Limb (tissue), 2 donors: ENCODE data around the gene RAD54L2.
"Not testable (repeated sequence)": the region's sequence is repeated elsewhere in the genome, so short reads cannot be mapped to it uniquely, and the experiment has no call there.

Experiments used
- DNase-seq, 2 donors: peaks; one replicate each; pipeline ENCODE4 v3.0.0-alpha.2; 2016; ENCODE audit errors: extremely low spot score in 2 of 2

The RAD54L2 gene

DNA sequence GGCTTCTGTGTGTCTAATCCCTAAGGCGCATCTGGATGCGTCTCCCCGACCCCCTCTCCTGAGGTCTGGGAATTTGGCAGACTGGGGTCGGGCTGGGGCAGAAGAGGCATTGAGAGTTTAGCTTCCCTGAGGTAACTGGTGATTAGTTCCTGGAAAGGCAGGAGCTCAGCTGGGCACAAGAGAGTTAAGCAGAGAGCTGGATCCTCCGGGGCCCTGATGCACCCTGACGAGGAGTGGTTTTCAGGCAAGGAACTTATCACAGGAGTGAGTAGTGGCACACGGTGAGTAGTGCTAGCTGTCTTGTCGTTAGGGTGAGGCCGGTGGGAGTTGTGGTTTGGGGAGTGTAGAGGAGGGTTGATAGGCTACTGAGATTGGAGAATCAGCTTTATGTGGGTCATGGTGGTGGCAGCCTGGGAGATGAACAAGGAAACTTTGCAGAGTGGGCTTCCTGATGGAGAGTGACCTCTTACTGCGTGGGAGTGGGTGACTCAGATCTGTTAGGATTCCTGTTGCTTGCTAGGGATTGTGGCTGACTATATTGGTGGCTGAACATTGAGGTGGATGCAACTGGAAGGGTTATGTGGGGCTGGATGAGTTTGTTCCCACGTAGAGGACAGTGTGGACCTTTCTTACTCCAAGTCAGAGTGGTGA, 897 bp downstream of the RAD54L2 start:
- no peak for DNase-seq

DNA sequence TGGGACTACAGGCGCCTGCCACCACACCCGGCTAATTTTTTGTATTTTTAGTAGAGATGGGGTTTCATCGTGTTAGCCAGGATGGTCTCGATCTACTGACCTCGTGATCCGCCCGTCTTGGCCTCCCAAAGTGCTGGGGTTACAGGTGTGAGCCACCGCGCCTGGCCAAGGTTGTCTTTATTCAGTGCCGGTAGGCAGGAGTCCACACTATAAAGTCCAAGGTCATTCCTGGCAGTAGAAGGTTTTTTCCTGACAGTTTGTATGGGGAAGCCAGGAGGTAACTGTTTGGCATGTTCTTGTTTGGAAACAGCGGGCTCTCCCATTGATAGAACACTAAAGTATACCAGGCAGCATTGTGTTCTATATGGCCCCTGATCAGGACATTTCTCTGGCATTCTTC, 4.1 kb downstream of the RAD54L2 start:
- DNase-seq = not testable (repeated sequence)

DNA sequence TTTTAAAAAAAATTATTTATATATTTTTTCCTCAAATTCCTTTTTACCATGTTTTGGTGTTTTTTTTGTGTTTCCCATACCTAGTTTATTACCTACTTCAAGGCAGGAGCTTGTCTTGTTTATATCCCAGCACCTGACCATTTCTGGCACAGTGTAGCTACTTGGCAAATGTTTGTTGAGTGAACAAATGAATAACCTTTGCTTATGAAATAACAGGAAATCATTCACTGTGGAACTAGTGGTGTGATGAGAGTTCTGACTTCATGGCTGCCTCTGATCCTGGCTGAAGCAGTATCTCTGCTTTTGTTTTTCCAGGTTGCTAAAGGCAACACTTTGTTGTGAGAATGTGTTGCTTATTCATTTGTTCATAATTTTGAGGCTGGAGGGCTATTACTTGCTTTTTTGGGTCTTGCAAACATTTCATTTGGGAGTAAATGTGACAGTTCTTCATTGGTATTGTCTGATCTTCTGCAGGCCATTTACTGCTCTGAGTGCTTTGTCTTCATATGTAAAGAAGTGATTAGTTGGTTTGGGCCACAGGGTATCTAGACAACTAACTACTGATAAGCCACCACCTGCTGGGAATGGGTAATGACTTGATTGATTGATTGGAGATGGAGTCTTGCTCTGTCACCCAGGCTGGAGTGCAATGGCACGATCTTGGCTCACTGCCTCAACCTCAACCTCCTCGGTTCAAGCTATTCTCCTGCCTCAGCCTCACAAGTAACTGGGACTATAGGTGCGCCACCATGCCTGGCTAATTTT, 5.7 kb downstream of the RAD54L2 start:
- DNase-seq = no peak

DNA sequence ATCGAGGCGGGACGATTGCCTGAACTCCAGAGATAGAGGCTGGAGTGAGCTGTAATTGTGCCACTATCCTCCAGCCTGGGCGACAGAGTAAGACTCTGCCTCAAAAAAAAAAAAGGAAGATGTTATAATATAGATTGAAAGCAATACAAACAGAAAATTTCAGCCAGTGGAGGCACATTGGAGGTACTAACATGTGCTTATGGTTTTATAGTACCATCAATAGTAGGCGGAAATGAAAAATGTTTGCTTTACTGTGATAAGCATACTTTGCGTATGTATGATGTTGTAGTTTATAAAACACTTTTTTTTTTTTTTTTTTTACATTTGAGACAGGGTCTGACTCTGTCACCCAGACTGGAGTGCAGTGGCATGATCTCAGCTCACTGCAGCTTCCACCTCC, 8.8 kb downstream of the RAD54L2 start:
- no peak for DNase-seq

DNA sequence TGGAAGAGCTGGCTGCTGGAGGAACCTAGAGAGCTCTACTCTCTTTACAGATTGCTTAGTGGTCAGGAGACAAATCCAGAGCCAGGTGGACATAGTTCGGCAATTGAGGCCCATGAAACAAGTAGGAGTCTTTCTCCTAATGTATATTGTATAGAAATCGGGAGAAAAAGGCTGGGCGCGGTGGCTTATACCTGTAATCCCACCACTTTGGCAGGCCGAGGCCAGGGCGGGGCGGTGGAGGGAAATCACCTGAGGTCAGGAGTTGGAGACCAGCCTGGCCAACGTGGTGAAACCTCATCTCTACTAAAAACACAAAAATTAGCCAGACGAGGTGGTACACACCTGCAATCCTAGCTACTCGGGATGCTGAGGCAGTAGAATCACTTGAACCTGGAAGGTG, 10.8 kb downstream of the RAD54L2 start:
- DNase-seq = no peak

DNA sequence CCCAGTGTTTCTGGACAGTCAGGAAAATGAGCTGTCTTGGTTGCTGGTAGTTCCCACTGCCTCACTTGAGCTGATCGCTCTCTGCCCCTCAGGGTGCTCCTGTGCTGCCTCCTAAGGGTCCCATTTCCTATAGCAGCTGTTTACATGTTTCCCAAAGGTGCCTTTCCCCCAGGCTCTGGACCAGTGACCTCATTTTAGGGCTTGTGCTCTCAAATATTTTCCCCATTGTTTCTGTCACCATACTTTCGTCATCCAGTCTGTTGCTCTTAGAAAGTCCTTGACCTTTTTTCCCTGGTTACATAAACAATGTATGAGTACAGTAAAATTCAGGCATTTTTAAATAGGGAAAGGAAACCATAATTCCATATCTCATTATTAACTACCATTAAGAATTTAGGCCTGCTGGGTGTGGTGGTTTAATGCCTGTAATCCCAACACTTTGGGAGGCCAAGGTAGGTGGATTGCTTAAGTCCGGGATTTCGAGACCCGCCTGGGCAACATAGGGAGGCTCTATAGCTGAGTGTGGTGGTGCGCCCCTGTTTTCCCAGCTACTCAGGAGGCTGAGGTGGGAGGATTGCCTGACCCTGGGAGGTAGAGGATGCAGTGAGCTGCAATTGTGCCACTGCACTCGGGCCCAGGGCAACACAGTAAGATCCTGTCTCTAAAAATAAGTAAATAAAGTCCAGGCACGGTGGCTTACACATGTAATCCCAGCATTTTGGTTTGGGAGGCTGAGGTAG, 11.7 kb downstream of the RAD54L2 start:
- DNase-seq = no peak

DNA sequence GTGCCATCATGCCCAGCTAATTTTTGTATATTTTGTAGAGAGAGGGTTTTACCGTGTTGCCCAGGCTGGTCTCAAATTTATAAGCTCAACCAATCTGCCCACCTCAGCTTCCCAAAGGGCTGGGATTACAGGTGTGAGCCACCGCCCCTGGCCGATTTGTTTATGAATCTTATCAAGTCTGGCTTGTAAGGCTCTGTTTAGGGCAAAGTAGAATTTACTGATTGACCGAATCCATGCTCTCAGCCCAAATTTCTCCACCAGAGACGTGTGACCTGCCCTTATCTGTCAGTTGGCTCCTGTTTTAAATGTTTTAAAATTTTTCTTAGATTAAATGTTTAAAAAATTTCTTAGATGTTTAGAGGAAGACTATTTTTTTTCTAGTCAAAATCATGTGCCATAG, 19.5 kb downstream of the RAD54L2 start:
- no peak for DNase-seq

DNA sequence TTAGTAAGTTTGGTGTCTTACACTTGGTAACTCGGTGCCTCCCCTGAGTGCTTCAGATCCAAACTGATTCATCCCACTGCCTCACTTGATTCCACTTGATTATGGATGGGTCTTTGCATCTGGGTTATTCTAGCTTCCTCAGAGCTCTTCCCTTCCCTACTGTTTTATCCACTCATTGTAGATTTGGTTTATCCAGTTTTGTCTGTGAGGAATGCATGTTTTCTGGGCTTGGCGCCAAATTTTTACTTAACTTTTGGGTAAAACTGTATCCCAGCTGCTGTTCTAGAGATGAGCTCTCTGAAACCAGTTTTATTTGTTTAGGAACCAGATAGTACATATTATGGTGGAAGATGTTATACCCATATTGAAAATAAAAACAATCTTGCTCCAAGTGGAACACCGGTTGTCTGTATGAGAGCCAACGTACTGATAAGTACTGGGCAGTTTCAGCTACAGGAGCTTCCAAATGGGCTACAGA, 20.9 kb downstream of the RAD54L2 start:
- peak; percentile 29 to 71 for DNase-seq

DNA sequence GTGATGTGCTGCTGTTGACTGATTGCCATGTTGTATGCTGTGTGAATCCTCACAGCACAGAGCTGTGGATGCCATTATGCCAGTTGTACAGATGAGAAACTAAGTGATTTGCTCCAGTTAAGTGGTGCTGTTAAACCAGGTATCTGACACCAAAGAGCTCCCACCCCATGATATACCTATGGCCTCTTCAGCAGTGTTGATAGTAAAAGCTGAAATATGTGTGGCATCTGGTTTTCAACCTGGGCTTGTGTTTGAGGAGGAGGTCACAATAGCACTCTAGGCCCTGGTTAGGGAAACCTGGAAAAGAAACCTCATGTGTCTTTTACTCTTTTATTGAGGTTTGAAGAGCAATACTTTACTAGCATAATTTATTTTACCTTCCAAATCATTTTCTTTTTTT, 21.4 kb downstream of the RAD54L2 start:
- DNase-seq = no peak

DNA sequence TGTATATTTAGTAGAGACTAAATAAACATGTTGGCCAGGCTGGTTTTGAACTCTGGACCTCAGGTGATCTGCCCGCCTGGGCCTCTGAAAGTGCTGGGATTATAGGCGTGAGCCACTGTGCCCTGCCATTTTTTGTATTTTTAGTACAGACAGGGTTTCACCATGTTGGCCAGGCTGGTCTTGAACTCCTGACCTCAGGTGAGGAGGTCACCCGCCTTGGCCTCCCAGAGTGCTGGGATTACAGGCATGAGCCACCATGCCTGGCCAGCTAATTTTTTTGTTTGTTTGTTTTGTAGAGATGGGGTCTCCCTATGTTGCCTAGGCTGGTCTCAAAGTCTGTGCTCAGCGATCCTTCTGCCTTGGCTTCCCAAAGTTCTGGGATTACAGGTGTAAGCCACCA, 23.9 kb downstream of the RAD54L2 start:
- not testable (repeated sequence) for DNase-seq

DNA sequence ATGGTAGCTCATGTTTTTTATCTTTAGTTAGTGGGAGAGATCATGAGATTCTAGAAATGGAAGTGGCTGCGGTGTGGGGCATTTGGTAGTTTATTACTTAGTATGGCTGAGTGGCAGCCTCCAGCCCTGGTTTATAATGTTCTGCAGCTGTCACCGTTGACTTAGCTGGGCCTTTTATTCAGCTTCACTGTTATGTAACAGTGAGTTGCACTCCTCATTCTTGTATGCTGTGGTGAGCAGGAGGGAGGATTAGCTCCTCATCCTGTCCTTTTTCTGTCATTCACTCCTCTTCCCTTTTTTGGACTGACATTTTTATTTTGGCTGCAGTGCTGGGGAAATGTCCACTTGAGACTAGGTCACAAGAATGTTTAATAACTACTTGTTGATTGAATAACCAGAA, 29.5 kb downstream of the RAD54L2 start:
- DNase-seq = no peak

DNA sequence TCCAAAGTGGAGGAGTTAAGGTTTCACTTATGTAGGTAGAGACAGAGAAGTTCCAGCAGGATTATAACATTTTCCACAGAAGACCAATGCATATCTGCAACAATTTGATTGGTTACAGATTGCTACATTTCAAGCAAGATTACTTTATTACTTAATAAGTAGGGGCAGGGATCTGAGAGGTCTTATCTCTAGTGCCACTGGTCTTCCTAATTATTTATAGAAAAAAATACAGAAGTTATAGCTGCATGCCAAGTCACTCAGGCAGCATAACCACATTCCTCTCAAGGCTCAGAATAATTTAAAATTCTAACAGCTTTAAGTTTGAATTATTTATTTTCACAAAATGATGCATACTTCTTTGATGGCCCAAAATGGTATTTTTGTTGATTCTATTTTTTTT, 30.5 kb downstream of the RAD54L2 start:
- no peak for DNase-seq

DNA sequence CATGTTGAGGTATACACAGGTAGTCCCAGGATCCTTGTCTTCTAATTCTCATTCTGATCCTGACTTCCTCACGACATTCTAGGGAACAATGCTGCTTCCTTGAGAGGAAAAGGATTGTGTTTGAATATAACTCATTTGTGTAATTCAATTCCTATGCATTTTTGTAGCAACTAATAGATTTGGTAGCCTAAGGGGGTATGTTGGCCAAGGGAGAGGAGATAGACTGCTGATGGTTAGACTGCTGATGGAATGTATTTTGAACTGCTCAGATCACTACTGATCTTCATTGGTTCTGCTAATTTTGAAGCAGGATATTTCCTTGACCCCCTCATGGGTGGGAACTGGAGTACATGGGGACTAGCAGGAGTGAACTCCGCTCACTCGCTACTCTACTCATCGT, 39.7 kb downstream of the RAD54L2 start:
- no peak for DNase-seq

DNA sequence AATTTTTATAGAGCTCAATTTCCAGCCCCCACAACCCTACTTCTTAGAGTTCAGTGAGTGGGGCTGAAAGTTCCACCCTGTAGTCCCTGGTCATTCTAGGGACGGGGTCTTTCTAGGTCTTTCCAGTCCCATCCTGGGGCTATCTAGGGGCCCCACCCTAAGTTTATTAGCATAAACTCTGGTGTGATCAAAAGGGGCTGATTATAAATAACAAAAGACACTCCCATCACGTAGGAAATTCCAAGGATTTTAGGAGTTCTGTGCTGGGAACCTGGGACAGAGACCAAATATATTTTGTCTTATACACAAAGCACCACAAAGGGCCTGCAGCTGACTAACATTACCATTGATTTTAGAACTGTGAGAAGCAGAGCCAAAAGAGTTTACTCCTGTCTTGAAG, 41.9 kb downstream of the RAD54L2 start:
- DNase-seq = no peak

DNA sequence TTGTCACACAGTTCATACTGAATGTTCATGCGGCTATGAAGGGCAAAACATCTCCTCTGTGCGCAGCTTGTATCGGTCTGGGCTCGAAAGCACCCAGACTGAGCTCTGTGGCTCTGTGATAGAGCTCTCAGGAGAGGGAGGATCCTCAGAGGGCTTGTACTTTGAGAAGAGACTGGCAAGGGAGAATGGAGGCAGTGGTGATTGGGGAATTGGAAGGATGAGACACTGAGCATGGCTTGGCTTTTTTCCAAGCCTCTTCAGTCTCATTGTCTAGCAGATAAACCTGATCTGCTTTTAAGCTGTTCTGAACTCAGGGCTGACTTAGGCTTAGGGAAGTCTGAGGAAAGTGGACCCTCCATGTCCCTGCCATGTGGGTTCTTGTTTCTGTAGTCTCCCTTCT, 43.0 kb downstream of the RAD54L2 start:
- DNase-seq = no peak

DNA sequence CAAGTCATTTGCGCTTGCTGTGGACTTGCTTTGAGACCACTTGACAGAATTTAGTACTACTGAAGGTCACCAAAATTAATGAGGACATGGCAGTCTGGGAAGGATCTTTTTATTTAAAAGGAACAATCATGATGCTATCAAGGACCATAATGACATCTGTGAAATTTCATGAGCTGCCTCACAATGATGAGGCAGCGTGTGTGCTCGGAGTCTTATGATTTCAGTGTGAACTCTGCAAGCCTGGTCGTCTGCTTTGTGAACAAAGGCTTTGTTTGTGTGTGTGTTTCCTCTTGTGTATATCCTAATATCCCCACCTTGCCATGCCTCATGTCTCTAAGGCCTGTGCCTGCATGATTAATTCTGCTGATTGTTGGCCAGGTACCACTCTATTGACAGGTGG, 46.7 kb downstream of the RAD54L2 start:
- DNase-seq = no peak

DNA sequence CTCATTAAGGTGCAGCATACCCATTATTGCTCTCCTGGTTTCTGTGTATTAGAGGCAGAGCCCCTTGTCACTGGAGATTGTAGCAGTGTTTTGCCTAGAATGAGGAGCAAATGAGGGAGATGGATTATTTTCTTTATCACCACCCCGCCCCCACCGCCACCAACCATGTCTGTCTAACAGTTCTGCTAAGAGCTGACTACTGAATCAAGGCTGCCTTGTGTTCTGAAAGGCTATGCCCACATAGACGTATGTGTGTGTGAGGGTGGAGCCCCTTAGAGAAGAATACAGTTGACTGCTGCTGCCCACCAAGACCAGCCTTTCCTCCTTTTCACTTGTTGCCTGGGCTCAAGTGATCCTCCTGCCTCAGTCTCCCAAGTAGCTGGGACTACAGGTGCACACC, 47.4 kb downstream of the RAD54L2 start:
- no peak for DNase-seq
